GM23338 (cell line): ENCODE data around the gene NAA10. TPM values are rescaled to one million over a fixed set of nuclear protein-coding genes. Genes with fewer than 3 reads are reported as not detected.

Source experiments
- ATAC-seq: fragments of 200-7000 bp; cut with Tn5 transposase; 3 replicates; pipeline ENCODE4 v1.9.1; 2020
- DNase-seq: peaks from one replicate; pipeline ENCODE4 v3.0.0-alpha.2; 2015; ENCODE audit warnings: low spot score
- H2AFZ ChIP-seq: fragments of 200-600 bp; sonication (generic); 2 replicates; pipeline ENCODE4 v1.8.0; 2016; ENCODE audit warnings: antibody characterized with exemption, mild to moderate bottlenecking, moderate library complexity
- H3F3A ChIP-seq: fragments of 200-600 bp; sonication (generic); replicated peaks from 2 replicates; pipeline ENCODE4 v1.8.0; 2017; ENCODE audit warnings: antibody characterized with exemption, mixed run types, low read depth
- H3K27ac ChIP-seq: fragments of 200-600 bp; sonication (generic); 2 replicates; pipeline ENCODE4 v1.6.1; 2016; ENCODE audit warnings: low read depth
- H3K27me3 ChIP-seq: fragments of 200-600 bp; sonication (generic); 2 replicates; pipeline ENCODE4 v1.8.0; 2016; ENCODE audit warnings: mild to moderate bottlenecking, mixed run types, moderate library complexity; ENCODE audit not compliant: insufficient read depth
- H3K36me3 ChIP-seq: fragments of 200-600 bp; sonication (generic); 2 replicates; pipeline ENCODE4 v1.8.0; 2016; ENCODE audit warnings: mild to moderate bottlenecking; ENCODE audit not compliant: insufficient read depth
- H3K4me1 ChIP-seq: fragments of 200-600 bp; sonication (generic); 2 replicates; pipeline ENCODE4 v1.8.0; 2016; ENCODE audit warnings: mild to moderate bottlenecking, moderate library complexity; ENCODE audit not compliant: insufficient read depth
- H3K4me2 ChIP-seq: fragments of 200-600 bp; sonication (generic); 2 replicates; pipeline ENCODE4 v1.7.1; 2017; ENCODE audit warnings: mixed run types
- H3K4me3 ChIP-seq: fragments of 200-600 bp; sonication (generic); 2 replicates; pipeline ENCODE4 v1.6.1; 2016; ENCODE audit warnings: mixed run types
- H3K79me2 ChIP-seq: fragments of 200-600 bp; sonication (generic); replicated peaks from 2 replicates; pipeline ENCODE4 v1.8.0; 2017; ENCODE audit warnings: mild to moderate bottlenecking; ENCODE audit not compliant: insufficient read depth
- H3K9me2 ChIP-seq: fragments of 200-600 bp; sonication (generic); 2 replicates; pipeline ENCODE4 v1.8.0; 2017; ENCODE audit not compliant: insufficient read depth
- H4K20me1 ChIP-seq: fragments of 200-600 bp; sonication (generic); replicated peaks from 2 replicates; pipeline ENCODE4 v1.8.0; 2017; ENCODE audit warnings: mild to moderate bottlenecking; ENCODE audit not compliant: insufficient read depth
- H3K27ac Mint-ChIP-seq: 2 replicates; pipeline ENCODE4 v1.8.0; 2020; ENCODE audit warnings: inconsistent platforms, mild to moderate bottlenecking, moderate library complexity, mixed read lengths
- H3K27me3 Mint-ChIP-seq: 3 replicates; pipeline ENCODE4 v1.8.0; 2022; ENCODE audit warnings: low read depth, mild to moderate bottlenecking, moderate library complexity, mixed read lengths, inconsistent platforms; ENCODE audit not compliant: insufficient read depth, poor library complexity
- H3K36me3 Mint-ChIP-seq: 3 replicates; pipeline ENCODE4 v1.8.0; 2021; ENCODE audit warnings: low read depth, mild to moderate bottlenecking, inconsistent platforms, moderate library complexity, mixed read lengths
- H3K4me1 Mint-ChIP-seq: 3 replicates; pipeline ENCODE4 v1.8.0; 2020; ENCODE audit warnings: mild to moderate bottlenecking, inconsistent platforms, mixed read lengths
- H3K4me3 Mint-ChIP-seq: 3 replicates; pipeline ENCODE4 v1.8.0; 2021; ENCODE audit warnings: moderate library complexity, mild to moderate bottlenecking, inconsistent platforms, mixed read lengths
- H3K9me3 Mint-ChIP-seq: 3 replicates; pipeline ENCODE4 v1.8.0; 2020; ENCODE audit warnings: moderate library complexity, mild to moderate bottlenecking, inconsistent platforms, mixed read lengths
- EZH2 ChIP-seq: fragments of 200-600 bp; sonication (generic); IDR thresholded peaks from one replicate; pipeline ENCODE4 v1.8.0; 2017; ENCODE audit warnings: antibody characterized with exemption, mild to moderate bottlenecking, low read depth; ENCODE audit not compliant: unreplicated experiment
- EZH2phosphoT487 ChIP-seq: fragments of 200-600 bp; sonication (generic); IDR thresholded peaks from one replicate; pipeline ENCODE4 v1.8.1; 2018; ENCODE audit warnings: antibody characterized with exemption; ENCODE audit not compliant: unreplicated experiment
- POLR2AphosphoS5 ChIP-seq: IDR thresholded peaks from 2 replicates; pipeline ENCODE4 v1.6.1; 2016; ENCODE audit warnings: antibody characterized with exemption, low read depth
- STAT1 ChIP-seq: IDR thresholded peaks from one replicate; pipeline ENCODE4 v1.6.1; 2016; ENCODE audit warnings: antibody characterized with exemption; ENCODE audit not compliant: unreplicated experiment
- ZNF331 ChIP-seq: fragments of 250-450 bp; sonication (Bioruptor Pico); IDR thresholded peaks from 2 replicates; pipeline ENCODE4 v1.5.0; 2020; ENCODE audit warnings: low read depth, mild to moderate bottlenecking, moderate library complexity
- polyA plus RNA-seq: library from polyadenylated mRNA; unstranded; fragments of >200 nt; fragmentation: Nextera tagmentation; extraction: Ambion mirVana; gene quantifications from 2 replicates; pipeline ENCODE4 v1.2.1, GENCODE V29; 2016
- total RNA-seq: library from RNA; depleted of rRNA; stranded (reverse); fragments of >200 nt; shearing (Covaris generic); gene quantifications from 2 replicates; pipeline ENCODE4 v1.2.3, GENCODE V29; 2014
- TF ChIP-seq, protein P1 (sequence below): fragments of 250-450 bp; sonication (Bioruptor Pico); IDR thresholded peaks from 2 replicates; pipeline ENCODE4 v1.5.0; 2020; ENCODE audit warnings: mild to moderate bottlenecking, moderate library complexity
- TF ChIP-seq, protein P2 (sequence below): IDR thresholded peaks from 2 replicates; pipeline ENCODE4 v1.6.1; 2016; ENCODE audit warnings: antibody characterized with exemption
- TF ChIP-seq, protein P3 (sequence below): IDR thresholded peaks from one replicate; pipeline ENCODE4 v1.6.1; 2018; ENCODE audit warnings: antibody characterized with exemption; ENCODE audit not compliant: unreplicated experiment

NAA10 gene
- total and polyA plus RNA-seq, 2 experiments from 2014 or later, result 136 to 145 TPM

DNA sequence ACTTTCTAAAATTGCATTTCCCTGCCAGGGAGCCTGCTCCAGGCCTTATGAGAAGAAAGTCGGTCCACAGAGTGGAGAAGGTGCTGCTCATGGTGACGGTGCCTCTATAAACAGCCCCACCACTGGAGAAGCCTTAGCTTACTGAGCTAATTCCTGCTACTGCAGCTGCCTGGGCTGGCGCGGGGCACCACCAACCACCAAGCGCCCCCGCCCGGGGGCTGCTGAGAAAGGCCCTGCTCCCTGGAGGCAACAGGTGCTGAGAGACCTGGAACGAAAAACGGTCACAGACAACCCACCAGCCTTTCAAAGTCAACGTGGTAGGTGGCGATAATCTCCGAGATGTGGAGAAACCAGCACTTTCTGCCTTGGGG lies 33.9 kb upstream of the NAA10 start (continued):
- TF ChIP-seq, protein P1, sequence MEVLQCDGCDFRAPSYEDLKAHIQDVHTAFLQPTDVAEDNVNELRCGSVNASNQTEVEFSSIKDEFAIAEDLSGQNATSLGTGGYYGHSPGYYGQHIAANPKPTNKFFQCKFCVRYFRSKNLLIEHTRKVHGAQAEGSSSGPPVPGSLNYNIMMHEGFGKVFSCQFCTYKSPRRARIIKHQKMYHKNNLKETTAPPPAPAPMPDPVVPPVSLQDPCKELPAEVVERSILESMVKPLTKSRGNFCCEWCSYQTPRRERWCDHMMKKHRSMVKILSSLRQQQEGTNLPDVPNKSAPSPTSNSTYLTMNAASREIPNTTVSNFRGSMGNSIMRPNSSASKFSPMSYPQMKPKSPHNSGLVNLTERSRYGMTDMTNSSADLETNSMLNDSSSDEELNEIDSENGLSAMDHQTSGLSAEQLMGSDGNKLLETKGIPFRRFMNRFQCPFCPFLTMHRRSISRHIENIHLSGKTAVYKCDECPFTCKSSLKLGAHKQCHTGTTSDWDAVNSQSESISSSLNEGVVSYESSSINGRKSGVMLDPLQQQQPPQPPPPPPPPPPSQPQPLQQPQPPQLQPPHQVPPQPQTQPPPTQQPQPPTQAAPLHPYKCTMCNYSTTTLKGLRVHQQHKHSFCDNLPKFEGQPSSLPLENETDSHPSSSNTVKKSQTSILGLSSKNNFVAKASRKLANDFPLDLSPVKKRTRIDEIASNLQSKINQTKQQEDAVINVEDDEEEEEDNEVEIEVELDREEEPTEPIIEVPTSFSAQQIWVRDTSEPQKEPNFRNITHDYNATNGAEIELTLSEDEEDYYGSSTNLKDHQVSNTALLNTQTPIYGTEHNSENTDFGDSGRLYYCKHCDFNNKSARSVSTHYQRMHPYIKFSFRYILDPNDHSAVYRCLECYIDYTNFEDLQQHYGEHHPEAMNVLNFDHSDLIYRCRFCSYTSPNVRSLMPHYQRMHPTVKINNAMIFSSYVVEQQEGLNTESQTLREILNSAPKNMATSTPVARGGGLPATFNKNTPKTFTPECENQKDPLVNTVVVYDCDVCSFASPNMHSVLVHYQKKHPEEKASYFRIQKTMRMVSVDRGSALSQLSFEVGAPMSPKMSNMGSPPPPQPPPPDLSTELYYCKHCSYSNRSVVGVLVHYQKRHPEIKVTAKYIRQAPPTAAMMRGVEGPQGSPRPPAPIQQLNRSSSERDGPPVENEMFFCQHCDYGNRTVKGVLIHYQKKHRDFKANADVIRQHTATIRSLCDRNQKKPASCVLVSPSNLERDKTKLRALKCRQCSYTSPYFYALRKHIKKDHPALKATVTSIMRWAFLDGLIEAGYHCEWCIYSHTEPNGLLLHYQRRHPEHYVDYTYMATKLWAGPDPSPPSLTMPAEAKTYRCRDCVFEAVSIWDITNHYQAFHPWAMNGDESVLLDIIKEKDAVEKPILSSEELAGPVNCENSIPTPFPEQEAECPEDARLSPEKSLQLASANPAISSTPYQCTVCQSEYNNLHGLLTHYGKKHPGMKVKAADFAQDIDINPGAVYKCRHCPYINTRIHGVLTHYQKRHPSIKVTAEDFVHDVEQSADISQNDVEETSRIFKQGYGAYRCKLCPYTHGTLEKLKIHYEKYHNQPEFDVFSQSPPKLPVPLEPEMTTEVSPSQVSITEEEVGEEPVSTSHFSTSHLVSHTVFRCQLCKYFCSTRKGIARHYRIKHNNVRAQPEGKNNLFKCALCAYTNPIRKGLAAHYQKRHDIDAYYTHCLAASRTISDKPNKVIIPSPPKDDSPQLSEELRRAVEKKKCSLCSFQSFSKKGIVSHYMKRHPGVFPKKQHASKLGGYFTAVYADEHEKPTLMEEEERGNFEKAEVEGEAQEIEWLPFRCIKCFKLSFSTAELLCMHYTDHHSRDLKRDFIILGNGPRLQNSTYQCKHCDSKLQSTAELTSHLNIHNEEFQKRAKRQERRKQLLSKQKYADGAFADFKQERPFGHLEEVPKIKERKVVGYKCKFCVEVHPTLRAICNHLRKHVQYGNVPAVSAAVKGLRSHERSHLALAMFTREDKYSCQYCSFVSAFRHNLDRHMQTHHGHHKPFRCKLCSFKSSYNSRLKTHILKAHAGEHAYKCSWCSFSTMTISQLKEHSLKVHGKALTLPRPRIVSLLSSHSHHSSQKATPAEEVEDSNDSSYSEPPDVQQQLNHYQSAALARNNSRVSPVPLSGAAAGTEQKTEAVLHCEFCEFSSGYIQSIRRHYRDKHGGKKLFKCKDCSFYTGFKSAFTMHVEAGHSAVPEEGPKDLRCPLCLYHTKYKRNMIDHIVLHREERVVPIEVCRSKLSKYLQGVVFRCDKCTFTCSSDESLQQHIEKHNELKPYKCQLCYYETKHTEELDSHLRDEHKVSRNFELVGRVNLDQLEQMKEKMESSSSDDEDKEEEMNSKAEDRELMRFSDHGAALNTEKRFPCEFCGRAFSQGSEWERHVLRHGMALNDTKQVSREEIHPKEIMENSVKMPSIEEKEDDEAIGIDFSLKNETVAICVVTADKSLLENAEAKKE (CRISPR knock-in tag), result no peak
- TF ChIP-seq EZH2 (no peak), POLR2AphosphoS5 (no peak), EZH2phosphoT487 (no peak), STAT1 (no peak)
- TF ChIP-seq, protein P2, sequence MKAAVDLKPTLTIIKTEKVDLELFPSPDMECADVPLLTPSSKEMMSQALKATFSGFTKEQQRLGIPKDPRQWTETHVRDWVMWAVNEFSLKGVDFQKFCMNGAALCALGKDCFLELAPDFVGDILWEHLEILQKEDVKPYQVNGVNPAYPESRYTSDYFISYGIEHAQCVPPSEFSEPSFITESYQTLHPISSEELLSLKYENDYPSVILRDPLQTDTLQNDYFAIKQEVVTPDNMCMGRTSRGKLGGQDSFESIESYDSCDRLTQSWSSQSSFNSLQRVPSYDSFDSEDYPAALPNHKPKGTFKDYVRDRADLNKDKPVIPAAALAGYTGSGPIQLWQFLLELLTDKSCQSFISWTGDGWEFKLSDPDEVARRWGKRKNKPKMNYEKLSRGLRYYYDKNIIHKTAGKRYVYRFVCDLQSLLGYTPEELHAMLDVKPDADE, result no peak

DNA sequence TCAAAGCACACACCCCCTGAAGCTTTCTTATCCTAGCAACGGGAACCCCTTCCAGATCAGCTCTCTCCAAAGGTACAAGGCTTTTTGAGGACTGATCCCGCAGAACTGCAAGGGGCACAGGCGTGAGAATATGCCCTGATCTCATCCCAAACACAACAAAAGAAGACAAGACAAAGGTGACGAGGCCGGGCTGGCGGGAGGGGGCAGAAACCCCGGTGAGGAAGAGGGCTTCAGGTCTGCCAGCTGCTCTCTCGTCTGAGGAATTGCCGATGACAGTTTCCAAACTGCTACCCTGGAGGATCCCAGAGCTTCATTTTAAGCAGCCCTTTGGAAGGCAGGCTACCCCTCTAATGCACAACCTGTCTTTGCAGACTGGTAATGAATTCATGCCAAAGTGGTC lies 33.4 kb upstream of the NAA10 start:
- Mint-ChIP-seq H3K27me3 (peaks cover 6% of the 10 kb centered on the region), H3K36me3 (peaks cover 23% of the 10 kb centered on the region), H3K27ac (peak overlapping the region; percentile 52; the same call in 1 of the 2 replicates), H3K4me3 (peak overlapping the region; percentile 100), H3K9me3 (no peaks in the 10 kb centered on the region; the same call in 2 of the 3 replicates), H3K4me1 (peaks cover 22% of the 10 kb centered on the region)
- Histone ChIP-seq H3K9me2 (no peaks in the 10 kb centered on the region), H3K4me3 (peak overlapping the region; percentile 85), H3K36me3 (no peaks in the 10 kb centered on the region), H3K4me1 (peaks cover 12% of the 10 kb centered on the region), H3F3A (0 out of 2 replicates have a peak, but pooled peaks cover 4% of the 10 kb centered on the region), H2AFZ (no peak overlapping the region), H4K20me1 (peaks cover 17% of the 10 kb centered on the region), H3K79me2 (peaks cover 73% of the 10 kb centered on the region), H3K27me3 (no peaks in the 10 kb centered on the region), H3K4me2 (peak overlapping the region; percentile 84), H3K27ac (no peak overlapping the region)
- ATAC-seq, result no peak
- DNase-seq, result no peak
- TF ChIP-seq EZH2 (no peak), STAT1 (no peak), POLR2AphosphoS5 (no peak), ZNF331 (no peak)
- TF ChIP-seq, protein P3, sequence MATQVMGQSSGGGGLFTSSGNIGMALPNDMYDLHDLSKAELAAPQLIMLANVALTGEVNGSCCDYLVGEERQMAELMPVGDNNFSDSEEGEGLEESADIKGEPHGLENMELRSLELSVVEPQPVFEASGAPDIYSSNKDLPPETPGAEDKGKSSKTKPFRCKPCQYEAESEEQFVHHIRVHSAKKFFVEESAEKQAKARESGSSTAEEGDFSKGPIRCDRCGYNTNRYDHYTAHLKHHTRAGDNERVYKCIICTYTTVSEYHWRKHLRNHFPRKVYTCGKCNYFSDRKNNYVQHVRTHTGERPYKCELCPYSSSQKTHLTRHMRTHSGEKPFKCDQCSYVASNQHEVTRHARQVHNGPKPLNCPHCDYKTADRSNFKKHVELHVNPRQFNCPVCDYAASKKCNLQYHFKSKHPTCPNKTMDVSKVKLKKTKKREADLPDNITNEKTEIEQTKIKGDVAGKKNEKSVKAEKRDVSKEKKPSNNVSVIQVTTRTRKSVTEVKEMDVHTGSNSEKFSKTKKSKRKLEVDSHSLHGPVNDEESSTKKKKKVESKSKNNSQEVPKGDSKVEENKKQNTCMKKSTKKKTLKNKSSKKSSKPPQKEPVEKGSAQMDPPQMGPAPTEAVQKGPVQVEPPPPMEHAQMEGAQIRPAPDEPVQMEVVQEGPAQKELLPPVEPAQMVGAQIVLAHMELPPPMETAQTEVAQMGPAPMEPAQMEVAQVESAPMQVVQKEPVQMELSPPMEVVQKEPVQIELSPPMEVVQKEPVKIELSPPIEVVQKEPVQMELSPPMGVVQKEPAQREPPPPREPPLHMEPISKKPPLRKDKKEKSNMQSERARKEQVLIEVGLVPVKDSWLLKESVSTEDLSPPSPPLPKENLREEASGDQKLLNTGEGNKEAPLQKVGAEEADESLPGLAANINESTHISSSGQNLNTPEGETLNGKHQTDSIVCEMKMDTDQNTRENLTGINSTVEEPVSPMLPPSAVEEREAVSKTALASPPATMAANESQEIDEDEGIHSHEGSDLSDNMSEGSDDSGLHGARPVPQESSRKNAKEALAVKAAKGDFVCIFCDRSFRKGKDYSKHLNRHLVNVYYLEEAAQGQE, result no peak
